Adrenal gland (tissue), 5 donors: ENCODE results near the gene MYCBPAP.

Experiments
- CTCF ChIP-seq, 6 experiments: fragments of 450-650 bp in 4 of 6; fragments of 200-600 bp in 2 of 6; sonication (generic) in 1 of 6; IDR thresholded peaks; 1 replicate in 5 of 6; 2 replicates in 1 of 6; pipeline versions ENCODE4 v1.5.1 to v1.8.0; 2016 to 2021; ENCODE audit warnings: antibody characterized with exemption in 6 of 6, mild to moderate bottlenecking in 2 of 6, moderate library complexity in 1 of 6
- POLR2A ChIP-seq, 2 donors: fragments of 450-650 bp; IDR thresholded peaks; one replicate each; pipeline ENCODE4 v1.6.1; 2017; ENCODE audit warnings: antibody characterized with exemption in 2 of 2, mild to moderate bottlenecking in 2 of 2, moderate library complexity in 1 of 2
- donor health status: DM: no; HTN: no; CAD: no.

- no peak for TF ChIP-seq CTCF (IDR thresholded peaks at IDR 0.05)
- TF ChIP-seq POLR2A (IDR thresholded peaks at IDR 0.05), result no peak
These were observed 27.3 kb upstream of the MYCBPAP start for GRCh38 chr17:50480854-50481490.
